HG03175 (cell line): ENCODE measurements around the gene GCGR.

Experiments
- ATAC-seq: cut with Tn5 transposase; IDR thresholded peaks from one replicate; pipeline ENCODE4 v1.9.1; 2021; ENCODE audit warnings: mild to moderate bottlenecking, moderate library complexity; ENCODE audit not compliant: unreplicated experiment

GCGR gene

GRCh38 chr17:81811705-81812570 is 8.0 kb downstream of the GCGR start:
- no peak for ATAC-seq

GRCh38 chr17:81812571-81813370 is 8.8 kb downstream of the GCGR start:
- ATAC-seq: no peak

DNA sequence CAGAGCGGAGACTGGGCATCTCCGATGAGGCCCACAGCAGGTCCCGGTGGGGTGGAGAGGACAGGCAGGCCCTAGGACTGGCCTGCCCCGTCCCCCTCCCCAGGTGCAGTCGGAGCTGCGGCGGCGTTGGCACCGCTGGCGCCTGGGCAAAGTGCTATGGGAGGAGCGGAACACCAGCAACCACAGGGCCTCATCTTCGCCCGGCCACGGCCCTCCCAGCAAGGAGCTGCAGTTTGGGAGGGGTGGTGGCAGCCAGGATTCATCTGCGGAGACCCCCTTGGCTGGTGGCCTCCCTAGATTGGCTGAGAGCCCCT is 9.4 kb downstream of the GCGR start:
- no peak for ATAC-seq

GRCh38 chr17:81813861-81814683 is 10.1 kb downstream of the GCGR start:
- no peak for ATAC-seq

DNA sequence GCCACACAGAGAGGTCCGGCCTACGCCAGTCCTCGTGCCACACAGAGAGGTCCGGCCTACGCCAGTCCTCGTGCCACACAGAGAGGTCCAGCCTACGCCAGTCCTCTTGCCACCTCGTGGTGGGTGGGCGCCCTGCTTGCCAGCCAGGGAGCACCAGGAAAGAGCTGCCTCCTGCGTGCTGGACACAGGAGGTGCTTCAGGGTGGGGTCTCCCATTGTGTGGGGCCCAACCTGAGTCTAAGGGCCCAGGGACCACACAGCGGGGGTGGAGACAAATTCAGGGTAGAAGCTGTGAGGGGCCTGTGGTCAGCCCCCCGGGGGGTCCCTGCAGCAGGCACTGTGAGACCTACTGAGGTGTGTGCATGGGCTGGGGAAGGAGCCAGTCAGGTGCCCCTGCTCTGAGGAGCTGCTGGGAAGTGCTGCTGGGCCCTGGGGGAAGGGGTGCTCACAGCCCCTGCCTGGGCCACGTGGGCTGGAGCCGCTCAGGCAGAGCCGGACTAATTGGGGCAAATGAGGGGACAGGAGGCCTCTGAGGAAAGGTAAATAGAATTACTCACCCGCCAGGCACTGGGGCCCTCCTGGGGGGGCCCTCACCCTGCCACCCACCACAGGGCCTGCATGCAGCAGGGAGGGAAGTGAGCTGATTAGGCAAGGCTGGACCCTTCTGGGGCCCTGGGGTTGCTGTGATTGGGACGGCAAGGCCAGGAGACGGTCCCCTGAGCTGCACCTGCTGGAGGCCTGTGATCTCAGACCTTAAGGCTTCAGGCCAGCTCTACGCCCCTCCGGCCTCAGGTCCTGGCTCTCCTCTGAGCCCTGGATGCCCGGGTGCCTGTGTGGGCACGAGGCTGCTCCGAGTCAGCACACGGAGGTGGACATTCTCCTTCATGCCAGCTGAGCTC is 11.0 kb downstream of the GCGR start:
- no peak for ATAC-seq

DNA sequence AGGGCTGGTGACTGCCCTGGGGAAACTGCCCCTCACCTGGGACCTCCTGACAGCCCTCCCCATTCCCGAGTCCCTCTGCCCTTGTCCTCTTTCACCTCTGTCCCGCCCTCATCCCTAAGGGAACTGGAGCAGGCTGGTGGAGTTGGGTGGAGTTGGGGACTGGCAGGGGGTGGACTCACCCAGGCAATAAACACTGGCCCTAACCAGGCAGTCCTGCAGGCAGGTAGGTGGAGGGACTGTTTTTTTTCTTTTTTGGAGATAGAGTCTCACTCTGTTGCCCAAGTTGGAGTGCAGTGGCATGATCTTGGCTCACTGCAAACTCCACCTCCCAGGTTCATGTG is 11.7 kb downstream of the GCGR start:
- no peak for ATAC-seq

DNA sequence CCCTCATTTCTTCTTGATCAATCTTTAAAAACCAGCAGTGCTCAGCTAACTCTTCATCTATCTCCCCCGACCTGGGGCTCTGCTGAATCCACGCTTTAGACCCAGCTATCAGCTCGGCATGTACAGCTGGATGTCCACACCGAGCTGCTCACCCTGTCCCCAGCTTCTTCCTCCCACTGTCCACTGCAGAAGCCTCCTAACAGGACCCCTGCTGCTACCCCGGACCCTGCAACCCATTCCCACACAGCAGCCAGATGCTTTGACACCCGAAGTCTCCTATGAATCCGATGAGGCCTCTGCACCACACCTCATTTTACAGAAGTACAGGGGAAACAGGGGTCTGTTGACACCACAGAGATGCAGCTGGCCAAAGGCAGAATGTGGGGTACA is 13.8 kb downstream of the GCGR start:
- ATAC-seq: no peak

DNA sequence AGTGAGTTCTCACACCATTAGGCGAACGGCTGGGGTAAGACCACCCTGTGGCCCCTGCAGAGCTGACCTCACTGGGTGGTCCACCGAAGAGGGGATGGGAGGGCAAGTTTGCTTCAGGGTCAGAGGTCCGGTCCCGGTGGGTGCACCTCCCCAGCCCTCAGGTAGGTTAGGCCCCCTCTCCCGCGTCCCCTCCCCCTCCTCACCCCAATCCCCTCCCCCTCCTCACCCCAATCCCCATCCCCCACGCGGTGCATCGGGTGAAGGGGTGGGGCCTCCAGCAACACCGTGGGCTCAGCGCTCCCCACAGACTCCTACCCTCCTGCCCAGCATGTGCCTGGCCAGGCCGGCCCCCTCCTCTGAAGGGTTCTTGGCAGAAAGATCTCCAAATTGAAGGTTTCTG is 15.8 kb downstream of the GCGR start:
- ATAC-seq: no peak

GRCh38 chr17:81821147-81821546 is 17.2 kb downstream of the GCGR start:
- no peak for ATAC-seq

- no peak for ATAC-seq
These were observed 17.8 kb downstream of the GCGR start for GRCh38 chr17:81821603-81822311.

DNA sequence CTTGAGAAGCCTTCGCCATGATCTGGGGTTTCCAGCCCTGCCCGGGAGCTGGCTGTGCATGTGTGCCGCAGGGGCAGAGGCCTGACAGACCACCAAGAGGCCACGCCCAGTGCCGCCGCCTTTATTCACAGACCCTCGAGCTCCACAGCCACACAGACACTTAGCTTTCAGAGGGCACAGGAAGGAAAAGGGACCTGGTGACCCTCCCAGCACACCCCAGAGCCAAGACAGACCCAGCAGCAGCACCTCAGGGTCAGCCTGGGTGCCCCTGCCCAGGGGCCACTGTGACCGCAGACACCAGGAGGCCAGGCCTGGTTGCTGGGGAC is 18.3 kb downstream of the GCGR start:
- no peak for ATAC-seq

GRCh38 chr17:81822996-81823819 is 19.3 kb downstream of the GCGR start:
- ATAC-seq: no peak

- no peak for ATAC-seq
These were observed 20.0 kb downstream of the GCGR start for GRCh38 chr17:81823820-81824550.

- ATAC-seq: no peak
These were observed 20.6 kb downstream of the GCGR start for GRCh38 chr17:81824595-81824994.

DNA sequence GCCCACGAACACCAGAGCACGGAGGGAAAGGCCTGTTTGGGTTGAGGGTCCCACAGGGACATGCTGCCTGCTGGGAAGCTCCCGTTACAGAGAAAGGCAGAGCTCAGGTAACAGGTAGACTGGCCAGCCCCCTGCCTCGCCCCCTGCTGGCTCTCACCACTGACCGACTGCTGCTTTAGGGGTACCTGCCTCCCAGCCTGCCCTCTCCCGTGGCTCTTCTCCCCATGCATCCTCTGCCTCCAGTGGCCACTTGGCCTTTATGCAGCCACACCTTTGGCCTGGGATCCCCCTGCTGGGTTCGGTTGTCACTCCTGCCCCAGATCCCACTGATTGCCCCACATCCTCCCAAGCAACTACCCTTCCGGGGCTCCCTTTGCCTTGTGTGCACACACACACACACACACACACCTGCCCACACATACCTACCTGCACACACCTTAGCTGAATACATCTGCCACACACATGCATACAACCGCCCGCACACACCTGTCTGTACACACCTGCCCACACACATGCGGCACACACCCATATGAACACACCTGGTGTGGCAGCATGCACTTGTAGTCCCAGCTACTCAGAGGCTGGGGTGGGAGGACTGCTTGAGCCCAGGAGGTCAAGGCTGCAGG is 22.0 kb downstream of the GCGR start:
- no peak for ATAC-seq

GRCh38 chr17:81828656-81829055 is 24.7 kb downstream of the GCGR start:
- no peak for ATAC-seq

GRCh38 chr17:81829858-81830257 is 25.9 kb downstream of the GCGR start:
- no peak for ATAC-seq

GRCh38 chr17:81831563-81831956 is 27.6 kb downstream of the GCGR start:
- ATAC-seq: no peak
